Spleen (tissue), 11 donors: Measurements from ENCODE around the gene RPS23. TPM values are rescaled to one million over a fixed set of nuclear protein-coding genes. Genes with fewer than 3 reads are reported as not detected.

ENCODE experiments used
- DNase-seq: peaks from one replicate; pipeline ENCODE4 v3.0.0-alpha.2; 2020
- H3K27ac ChIP-seq, 8 donors: fragments of 200-600 bp; sonication (generic) in 7 of 8; 1 replicate in 4 of 8; 2 replicates in 4 of 8; pipeline versions ENCODE4 v1.5.0 to v1.8.0; 2016 to 2021; ENCODE audit warnings: inconsistent platforms in 4 of 8, mild to moderate bottlenecking in 4 of 8, moderate library complexity in 1 of 8
- H3K27me3 ChIP-seq, 7 donors: fragments of 200-600 bp; sonication (generic) in 6 of 7; replicated peaks in 1 of 7; 1 replicate in 4 of 7; 2 replicates in 3 of 7; pipeline versions ENCODE4 v1.5.0 to v1.8.0; 2016 to 2021; ENCODE audit warnings: inconsistent platforms in 3 of 7, mild to moderate bottlenecking in 1 of 7
- H3K36me3 ChIP-seq, 6 donors: fragments of 200-600 bp; sonication (generic) in 5 of 6; 1 replicate in 4 of 6; 2 replicates in 2 of 6; pipeline versions ENCODE4 v1.5.0 to v1.8.0; 2016 to 2021; ENCODE audit warnings: inconsistent platforms in 2 of 6
- H3K4me1 ChIP-seq, 6 donors: fragments of 200-600 bp; sonication (generic) in 5 of 6; 1 replicate in 3 of 6; 2 replicates in 3 of 6; pipeline versions ENCODE4 v1.5.0 to v1.8.0; 2016 to 2021; ENCODE audit warnings: inconsistent platforms in 3 of 6
- H3K4me3 ChIP-seq, 8 donors: fragments of 200-600 bp; sonication (generic) in 7 of 8; 1 replicate in 4 of 8; 2 replicates in 4 of 8; pipeline versions ENCODE4 v1.5.0 to v1.8.0; 2016 to 2021; ENCODE audit warnings: inconsistent platforms in 4 of 8, mild to moderate bottlenecking in 4 of 8, moderate library complexity in 2 of 8
- H3K9me3 ChIP-seq, 8 donors: fragments of 200-600 bp; sonication (generic) in 7 of 8; 1 replicate in 4 of 8; 2 replicates in 4 of 8; pipeline versions ENCODE4 v1.5.0 to v1.8.0; 2016 to 2021; ENCODE audit warnings: inconsistent platforms in 4 of 8
- POLR2A ChIP-seq, 3 donors: fragments of 450-650 bp; IDR thresholded peaks; one replicate each; pipeline ENCODE4 v1.5.1; 2017; ENCODE audit warnings: antibody characterized with exemption in 3 of 3, mild to moderate bottlenecking in 1 of 3
- POLR2AphosphoS5 ChIP-seq, 3 donors: sonication (generic); formaldehyde crosslinking; IDR thresholded peaks; one replicate each; pipeline ENCODE4 v1.5.1; 2017; ENCODE audit warnings: antibody characterized with exemption in 3 of 3
- WGBS, 5 donors: extraction: QIAGEN DNeasy Blood & Tissue Kit in 3 of 5; methylation state at CpG; one replicate each; pipeline versions ENCODE4 v1.1.5 to v1.1.7; 2013 to 2018; 5-methylcytosine and 5-hydroxymethylcytosine counted together
- intact Hi-C: fragments of 100-400 bp; cut with DNase I; formaldehyde crosslinking; loops from one replicate; pipeline ENCODE4 v1.15.0; 2023; ENCODE audit warnings: low total_unique reads
- polyA plus RNA-seq, 3 donors: library from polyadenylated mRNA; stranded (reverse); fragments of 200-250 nt; gene quantifications; one replicate each; pipeline ENCODE4 v1.2.1, GENCODE V29; 2013
- total RNA-seq, 7 donors: library from RNA; depleted of rRNA in 3 of 7; stranded (reverse); fragments of >200 nt in 3 of 7; fragmentation: NEBNext Ultra II Directional in 4 of 7; extraction: Animal tissue kit (Norgen Biotek cat#: 25700) in 4 of 7; gene quantifications; one replicate each; pipeline versions ENCODE4 v1.1.0 to v1.2.1, GENCODE V29; 2016 to 2021
- TF ChIP-seq, protein P1 (sequence below), 11 experiments: fragments of 200-600 bp in 7 of 11; fragments of 450-650 bp in 4 of 11; sonication (generic) in 4 of 11; IDR thresholded peaks in 8 of 11; conservative IDR thresholded peaks in 3 of 11; 1 replicate in 7 of 11; 2 replicates in 4 of 11; pipeline versions ENCODE4 v1.4.0 to v1.8.0; 2016 to 2021; ENCODE audit warnings: antibody characterized with exemption in 11 of 11, inconsistent platforms in 4 of 11, mild to moderate bottlenecking in 1 of 11
- donor health status: healthy with polysubstance abuse.
- donor health status: DM: no; HTN: no; CAD: no; lungs with moderate emphysema.
- donor health status: DM: no; HTN: no; CAD: no.
- donor health status: Bipolar disorder and iron deficiency.
- donor health status: healthy.
- donor health status: DM: no; HTN: no; CAD: no.
- donor health status: DM: yes; HTN: yes; CAD: no.

RPS23 gene
- total and polyA plus RNA-seq, 10 donors: 1,734 to 8,847 (median 2,843) TPM

DNA sequence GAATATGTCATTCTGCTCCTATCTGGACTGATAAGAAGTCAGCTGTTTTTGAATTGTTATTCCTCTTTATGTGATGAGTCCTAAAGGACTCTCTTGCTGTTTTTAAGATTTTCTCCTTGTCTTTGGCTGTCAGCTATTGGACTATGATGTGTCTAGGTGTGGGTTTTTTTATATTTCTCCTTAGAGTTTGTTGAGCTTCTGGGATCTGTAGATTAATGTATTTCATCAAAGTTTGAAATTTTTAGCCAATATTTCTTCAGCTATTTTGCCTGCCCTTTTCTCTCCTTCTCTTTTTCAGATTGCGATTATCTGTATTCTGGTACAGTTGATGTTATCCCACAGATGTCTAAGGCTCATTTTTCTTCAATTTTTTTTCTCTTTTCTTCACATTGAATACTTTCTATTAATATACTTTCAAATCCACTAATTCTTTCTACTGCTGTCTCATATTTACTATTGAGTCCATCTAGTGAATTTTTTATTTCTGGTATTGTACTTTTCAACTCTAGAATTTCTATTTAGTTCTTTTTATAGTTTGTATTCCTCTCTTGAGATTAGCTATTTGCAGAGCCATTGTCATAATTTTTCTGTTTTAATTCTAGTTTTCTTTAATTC is 31.1 kb downstream of the RPS23 start:
- no peaks in the 10 kb centered on the region for H3K27me3 ChIP-seq
- no peaks in the 10 kb centered on the region for H3K36me3 ChIP-seq
- no peak overlapping the region for H3K4me3 ChIP-seq
- intact Hi-C loops: no loop called here
- no peaks in the 10 kb centered on the region for H3K4me1 ChIP-seq
- peaks cover 8 to 39% (median 31%) of the 10 kb centered on the region in 8 donors for H3K9me3 ChIP-seq
- no peak overlapping the region for H3K27ac ChIP-seq
- 91 to 100% (median 95%) methylated on average over 1 of the region's 1 CpG for WGBS, 5 donors
- TF ChIP-seq POLR2A (IDR thresholded peaks at IDR 0.05) (no peak), POLR2AphosphoS5 (IDR thresholded peaks at IDR 0.05) (no peak)
- TF ChIP-seq, protein P1, sequence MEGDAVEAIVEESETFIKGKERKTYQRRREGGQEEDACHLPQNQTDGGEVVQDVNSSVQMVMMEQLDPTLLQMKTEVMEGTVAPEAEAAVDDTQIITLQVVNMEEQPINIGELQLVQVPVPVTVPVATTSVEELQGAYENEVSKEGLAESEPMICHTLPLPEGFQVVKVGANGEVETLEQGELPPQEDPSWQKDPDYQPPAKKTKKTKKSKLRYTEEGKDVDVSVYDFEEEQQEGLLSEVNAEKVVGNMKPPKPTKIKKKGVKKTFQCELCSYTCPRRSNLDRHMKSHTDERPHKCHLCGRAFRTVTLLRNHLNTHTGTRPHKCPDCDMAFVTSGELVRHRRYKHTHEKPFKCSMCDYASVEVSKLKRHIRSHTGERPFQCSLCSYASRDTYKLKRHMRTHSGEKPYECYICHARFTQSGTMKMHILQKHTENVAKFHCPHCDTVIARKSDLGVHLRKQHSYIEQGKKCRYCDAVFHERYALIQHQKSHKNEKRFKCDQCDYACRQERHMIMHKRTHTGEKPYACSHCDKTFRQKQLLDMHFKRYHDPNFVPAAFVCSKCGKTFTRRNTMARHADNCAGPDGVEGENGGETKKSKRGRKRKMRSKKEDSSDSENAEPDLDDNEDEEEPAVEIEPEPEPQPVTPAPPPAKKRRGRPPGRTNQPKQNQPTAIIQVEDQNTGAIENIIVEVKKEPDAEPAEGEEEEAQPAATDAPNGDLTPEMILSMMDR (IDR thresholded peaks at IDR 0.05 in 8 of 11, conservative IDR thresholded peaks at IDR 0.05 in 3 of 11): no peak
- DNase-seq: no peak

DNA sequence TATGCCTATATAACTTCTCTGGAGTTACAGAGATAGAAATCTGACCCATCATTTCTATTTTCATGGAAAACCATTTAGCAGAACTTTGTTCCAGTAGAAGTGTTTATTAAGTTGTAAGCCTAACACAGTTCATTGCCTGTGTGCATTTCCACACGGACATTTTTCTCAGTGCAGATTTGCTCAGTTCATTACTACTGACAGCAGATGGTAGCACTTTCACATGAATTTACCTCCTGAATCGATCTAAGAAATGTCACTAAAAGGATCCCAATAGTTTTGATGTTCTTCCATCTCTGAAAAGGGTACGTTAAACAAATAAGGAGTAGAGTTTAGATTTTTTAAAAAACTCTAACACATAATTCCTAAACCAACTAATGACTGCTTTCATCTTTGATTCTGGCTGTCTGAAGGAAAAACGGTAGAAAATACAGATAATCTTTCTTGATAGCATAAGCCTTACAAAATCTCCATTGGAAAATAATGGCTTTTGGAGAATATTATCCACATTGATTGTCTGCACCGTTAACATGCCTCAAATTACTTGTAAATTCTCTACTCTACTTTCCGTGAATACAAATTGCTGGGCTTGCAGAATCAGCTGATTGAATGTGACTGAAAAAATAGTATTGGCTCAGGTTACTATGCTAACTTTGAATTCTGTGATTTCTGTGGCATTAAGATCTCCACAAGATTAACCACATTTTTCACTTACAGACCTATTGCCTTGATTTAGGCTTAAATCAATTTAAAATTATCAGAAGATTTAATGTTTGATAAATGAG is 33.1 kb downstream of the RPS23 start:
- 73 to 81% (median 78%) methylated on average over 6 of the region's 6 CpGs for WGBS, 5 donors
- H3K9me3 ChIP-seq: peaks cover 8 to 39% (median 31%) of the 10 kb centered on the region in 8 donors
- no peak overlapping the region for H3K27ac ChIP-seq
- no peak for DNase-seq
- no peaks in the 10 kb centered on the region for H3K27me3 ChIP-seq
- H3K4me3 ChIP-seq: no peak overlapping the region
- H3K4me1 ChIP-seq: no peaks in the 10 kb centered on the region
- TF ChIP-seq, protein P1 (IDR thresholded peaks at IDR 0.05 in 8 of 11, conservative IDR thresholded peaks at IDR 0.05 in 3 of 11): no peak
- TF ChIP-seq POLR2A (IDR thresholded peaks at IDR 0.05) (no peak), POLR2AphosphoS5 (IDR thresholded peaks at IDR 0.05) (no peak)
- no peaks in the 10 kb centered on the region for H3K36me3 ChIP-seq
- intact Hi-C loops: no loop called here

DNA sequence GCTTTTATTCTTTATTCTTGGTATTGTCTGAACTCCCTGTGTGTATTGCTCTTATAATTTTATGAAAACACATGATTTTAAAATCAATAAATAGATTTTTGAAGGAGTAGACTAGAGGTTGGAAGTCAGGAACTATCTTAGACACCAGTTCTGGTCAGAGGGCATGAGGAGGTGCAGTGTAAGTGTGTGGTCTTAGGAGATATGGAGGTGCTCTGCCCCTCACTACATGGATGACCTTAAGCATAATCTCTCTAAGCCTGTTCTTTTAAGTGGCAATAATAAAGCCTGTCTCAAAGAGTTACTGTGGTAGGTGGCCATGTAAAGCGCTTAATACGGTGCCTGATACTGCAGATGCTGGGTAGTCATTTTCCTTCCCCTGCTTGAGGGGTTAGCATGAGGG is 34.0 kb downstream of the RPS23 start:
- no peak for DNase-seq
- Histone ChIP-seq H3K27me3 (no peaks in the 10 kb centered on the region), H3K4me1 (no peaks in the 10 kb centered on the region), H3K36me3 (no peaks in the 10 kb centered on the region), H3K27ac (no peak overlapping the region), H3K9me3 (peaks cover 8 to 39% (median 31%) of the 10 kb centered on the region in 8 donors), H3K4me3 (no peak overlapping the region)
- intact Hi-C loops: no loop called here
- WGBS, 5 donors: 96 to 100% (median 97%) methylated on average over 2 of the region's 2 CpGs
- no peak for TF ChIP-seq POLR2A (IDR thresholded peaks at IDR 0.05)
- TF ChIP-seq POLR2AphosphoS5 (IDR thresholded peaks at IDR 0.05): no peak
- TF ChIP-seq, protein P1 (IDR thresholded peaks at IDR 0.05 in 8 of 11, conservative IDR thresholded peaks at IDR 0.05 in 3 of 11): no peak

GRCh38 chr5:82234885-82235284 is 43.3 kb downstream of the RPS23 start:
- intact Hi-C loops: no loop called here
- Histone ChIP-seq H3K36me3 (no peaks in the 10 kb centered on the region), H3K4me1 (no peaks in the 10 kb centered on the region), H3K4me3 (no peak overlapping the region), H3K27me3 (no peaks in the 10 kb centered on the region), H3K27ac (no peak overlapping the region), H3K9me3 (no peaks in the 10 kb centered on the region)
- TF ChIP-seq POLR2A (IDR thresholded peaks at IDR 0.05) (no peak), POLR2AphosphoS5 (IDR thresholded peaks at IDR 0.05) (no peak)
- TF ChIP-seq, protein P1 (IDR thresholded peaks at IDR 0.05 in 8 of 11, conservative IDR thresholded peaks at IDR 0.05 in 3 of 11): no peak
- DNase-seq: no peak
- WGBS, 5 donors: 73 to 78% (median 75%) methylated on average over 5 of the region's 5 CpGs
